Ramos (cell line): ENCODE data around the gene CTSL.
"Not testable (repeated sequence)": the region's sequence is repeated elsewhere in the genome, so short reads cannot be mapped to it uniquely, and the experiment has no call there.

Experiments used
- in situ Hi-C: fragments of 300-500 bp; cut with MboI; formaldehyde crosslinking; loops from one replicate; pipeline ENCODE4 v1.14.3; 2022; ENCODE audit warnings: low sequenced_read_pairs; ENCODE audit not compliant: unreplicated experiment

CTSL gene

DNA sequence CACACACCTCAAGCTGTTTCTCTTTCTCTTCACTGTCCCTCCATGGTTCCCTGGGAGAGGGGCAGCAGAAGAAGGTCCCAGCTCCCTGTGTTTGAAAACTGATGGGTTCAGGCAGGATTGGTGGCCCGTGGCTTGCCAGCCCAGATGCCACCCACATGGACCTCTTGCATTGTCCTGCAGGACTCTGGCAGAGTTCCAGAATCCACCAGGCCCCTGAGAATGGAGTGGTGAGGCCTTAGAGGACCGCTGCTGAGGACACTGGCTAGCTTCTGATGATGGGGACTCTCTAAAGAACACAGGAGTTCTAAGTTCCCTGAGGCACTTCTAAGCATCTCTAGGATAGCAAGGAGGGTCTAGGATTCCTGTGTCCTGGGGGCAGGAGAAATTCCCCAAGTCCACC is 24.8 kb downstream of the CTSL start:
- in situ Hi-C loops: no loop called here

DNA sequence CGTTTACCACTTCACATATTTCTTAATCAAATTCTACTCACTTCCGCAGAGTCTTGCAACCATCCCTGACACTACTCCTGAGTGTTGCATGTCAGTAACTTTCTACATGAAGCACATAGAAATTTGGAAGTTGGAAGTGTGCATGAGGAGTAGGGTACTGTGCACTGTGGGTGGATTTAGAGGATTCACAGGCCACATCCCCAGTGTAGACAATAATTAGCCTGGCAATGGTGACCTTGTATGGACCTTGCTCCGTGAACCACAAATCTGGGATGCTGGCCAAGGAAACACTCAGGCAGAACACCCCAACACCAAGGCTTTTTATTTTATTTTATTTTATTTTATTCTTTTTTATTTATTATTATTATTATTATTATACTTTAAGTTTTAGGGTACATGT is 25.5 kb downstream of the CTSL start:
- in situ Hi-C loops: no loop called here

DNA sequence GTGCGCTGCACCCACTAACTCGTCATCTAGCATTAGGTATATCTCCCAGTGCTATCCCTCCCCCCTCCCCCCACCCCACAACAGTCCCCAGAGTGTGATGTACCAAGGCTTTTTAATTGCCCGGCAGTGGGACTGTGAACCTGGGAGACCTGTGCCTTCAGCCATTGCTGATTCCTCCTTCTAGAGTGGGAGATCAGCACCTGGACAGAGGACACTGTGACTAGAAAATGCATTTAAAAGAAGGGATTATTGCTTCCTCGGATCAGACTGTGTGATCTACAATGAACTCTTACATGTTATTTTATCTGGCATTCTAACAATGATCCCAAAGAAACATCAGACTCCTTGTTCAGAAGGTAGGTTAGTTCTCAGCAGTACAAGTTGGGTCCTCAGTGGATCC is 25.9 kb downstream of the CTSL start:
- in situ Hi-C loops: no loop called here

DNA sequence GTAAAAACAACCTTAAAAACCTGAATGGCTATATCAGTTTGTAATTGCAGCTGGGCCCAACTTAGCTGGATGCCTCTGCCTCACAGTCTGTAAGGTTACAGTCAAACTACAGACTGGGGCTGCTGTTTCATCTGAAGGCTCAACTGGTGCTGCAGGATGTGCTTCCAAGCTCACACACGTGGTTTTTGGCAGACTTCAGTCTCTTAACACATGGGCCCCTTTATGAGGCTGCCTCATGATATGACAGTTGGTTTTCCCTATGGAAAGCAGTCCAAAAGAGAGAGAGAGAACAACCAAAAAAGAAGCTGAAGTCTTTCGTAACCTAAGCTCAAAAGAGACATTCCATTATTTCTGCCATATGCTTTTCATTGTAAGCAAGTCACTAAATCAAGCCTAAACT is 27.4 kb downstream of the CTSL start:
- in situ Hi-C loops: no loop called here

DNA sequence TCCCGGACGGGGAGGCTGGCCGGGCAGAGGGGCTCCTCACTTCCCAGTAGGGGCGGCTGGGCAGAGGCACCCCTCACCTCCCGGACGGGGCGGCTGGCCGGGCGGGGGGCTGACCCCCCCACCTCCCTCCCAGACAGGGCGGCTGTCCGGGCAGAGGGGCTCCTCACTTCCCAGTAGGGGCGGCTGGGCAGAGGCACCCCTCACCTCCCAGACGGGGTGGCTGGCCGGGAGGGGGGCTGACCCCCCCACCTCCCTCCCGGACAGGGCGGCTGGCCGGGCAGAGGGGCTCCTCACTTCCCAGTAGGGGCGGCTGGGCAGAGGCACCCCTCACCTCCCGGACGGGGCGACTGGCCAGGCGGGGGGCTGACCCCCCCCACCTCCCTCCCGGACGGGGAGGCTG is 32.4 kb downstream of the CTSL start:
- in situ Hi-C loops: not testable (repeated sequence)

DNA sequence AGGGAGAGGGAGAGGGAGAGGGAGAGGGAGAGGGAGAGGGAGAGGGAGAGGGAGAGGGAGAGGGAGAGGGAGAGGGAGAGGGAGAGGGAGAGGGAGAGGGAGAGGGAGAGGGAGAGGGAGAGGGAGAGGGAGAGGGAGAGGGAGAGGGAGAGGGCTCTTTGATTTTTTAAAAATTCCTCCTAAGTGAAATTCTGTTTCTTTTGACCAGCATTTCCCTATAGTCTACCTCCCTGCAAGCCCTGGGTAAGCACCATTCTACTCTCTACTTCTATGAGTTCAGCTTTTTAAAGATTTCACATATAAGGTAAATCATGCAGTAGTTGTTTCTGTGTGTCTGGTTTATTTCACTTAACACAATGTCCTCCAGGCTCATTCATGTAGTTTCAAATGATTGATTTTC is 34.1 kb downstream of the CTSL start:
- in situ Hi-C loops: not testable (repeated sequence)

DNA sequence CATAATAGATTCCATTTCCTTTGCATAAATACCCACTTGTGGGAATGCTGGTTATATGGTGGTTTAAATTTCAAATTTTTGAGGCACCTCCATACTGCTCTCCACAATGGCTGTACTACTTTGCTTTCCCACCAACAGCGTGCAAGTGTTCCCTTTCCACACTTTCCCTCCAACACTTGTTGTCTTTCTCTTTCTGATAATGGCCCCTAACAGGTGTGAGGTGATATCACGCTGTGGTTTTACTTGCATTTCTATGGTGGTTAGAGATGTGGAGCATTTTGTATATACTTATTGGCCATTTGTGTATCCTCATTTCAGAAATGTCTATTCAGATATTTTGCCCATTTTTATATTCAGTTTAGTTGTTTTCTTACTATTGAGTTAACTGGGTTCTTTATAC is 34.6 kb downstream of the CTSL start:
- in situ Hi-C loops: no loop called here

DNA sequence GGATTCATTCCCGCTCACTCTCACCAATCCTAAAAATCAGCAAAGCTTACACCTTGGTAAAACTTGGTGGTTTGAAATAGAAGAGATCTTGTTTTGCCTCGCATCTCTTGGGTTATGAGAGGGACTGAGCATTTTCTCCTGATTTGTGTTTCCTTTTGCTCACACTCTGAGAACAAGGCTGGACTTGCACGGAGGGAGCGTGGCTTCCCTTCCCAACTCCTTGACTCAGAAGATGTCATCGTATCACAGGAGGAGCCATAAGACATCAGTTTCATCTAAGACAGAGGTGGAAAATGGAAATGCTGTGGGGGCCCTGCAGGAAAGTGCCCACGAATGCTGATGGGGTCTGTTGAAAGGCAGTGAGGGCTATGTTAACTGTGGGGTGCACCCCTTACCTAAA is 37.4 kb downstream of the CTSL start:
- in situ Hi-C loops: no loop called here

DNA sequence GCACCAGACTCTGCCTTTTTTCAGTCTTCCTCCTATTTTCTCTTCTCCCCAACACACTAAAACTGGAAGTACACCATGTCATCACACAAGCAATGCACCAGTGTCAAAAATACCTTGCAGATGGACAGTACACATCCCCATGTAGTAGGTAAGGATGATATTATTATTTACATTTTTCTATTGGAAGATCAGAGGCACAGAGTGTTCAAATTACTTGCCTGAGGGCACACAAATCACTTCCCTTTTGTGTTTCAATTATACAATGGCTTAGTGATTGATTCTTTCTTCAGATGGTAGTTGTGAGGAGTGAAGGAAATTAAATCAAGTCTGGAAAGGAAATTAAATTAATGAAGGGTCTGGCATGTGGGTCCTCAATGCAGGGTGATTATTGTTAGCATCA is 39.6 kb downstream of the CTSL start:
- in situ Hi-C loops: no loop called here

DNA sequence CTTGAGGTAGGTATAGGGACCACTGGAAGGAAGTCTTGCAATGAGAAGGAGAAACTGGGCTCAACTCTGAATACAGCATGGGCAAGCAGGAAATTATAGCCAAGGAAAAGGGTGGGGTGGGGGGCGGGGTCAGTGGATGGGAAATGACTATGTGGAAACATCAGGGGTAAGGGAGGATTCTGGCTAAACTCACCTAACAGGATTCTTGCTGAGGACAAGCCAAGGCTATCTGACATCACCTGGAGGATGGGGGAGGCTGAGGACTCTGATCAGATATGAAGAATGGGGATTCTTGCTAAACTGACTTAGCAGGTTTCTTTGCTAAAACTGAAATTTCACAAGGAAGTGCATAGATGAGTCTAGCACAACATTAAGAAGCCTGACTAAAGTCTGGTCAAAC is 40.8 kb downstream of the CTSL start:
- in situ Hi-C loops: no loop called here

DNA sequence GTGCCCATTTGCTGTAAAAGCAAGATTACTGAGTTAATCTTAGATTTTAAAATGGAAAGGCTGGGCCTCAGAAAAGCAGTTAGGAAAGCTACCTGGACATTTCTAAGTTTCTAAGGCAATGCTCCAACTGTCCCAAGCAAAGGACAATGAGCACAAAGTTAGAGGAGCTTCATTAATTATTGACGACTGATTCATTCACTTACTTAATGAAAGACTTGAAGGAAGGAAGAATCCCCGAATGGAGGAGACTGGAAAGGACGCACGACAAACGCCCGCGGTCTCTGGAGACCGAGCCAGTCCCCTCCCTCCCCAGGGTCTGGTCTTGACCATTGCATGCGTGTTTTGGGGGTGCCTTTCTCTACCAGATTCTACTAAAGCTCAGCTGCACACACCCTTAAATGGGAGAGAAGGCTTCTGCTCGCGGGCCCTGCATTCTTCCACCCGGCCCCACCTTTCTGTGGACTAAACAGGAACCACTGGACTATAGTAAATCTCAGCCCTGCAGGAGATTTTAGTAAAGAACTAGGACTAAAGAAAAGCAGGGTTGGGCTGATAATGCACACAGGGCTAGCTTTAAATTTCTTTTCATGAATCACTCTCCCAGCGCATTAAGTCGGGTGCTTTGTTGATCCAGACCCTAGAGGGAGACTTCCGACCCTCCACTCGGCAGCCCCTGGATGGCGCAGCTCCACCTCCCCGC is 44.8 kb downstream of the CTSL start:
- in situ Hi-C loops: no loop called here

DNA sequence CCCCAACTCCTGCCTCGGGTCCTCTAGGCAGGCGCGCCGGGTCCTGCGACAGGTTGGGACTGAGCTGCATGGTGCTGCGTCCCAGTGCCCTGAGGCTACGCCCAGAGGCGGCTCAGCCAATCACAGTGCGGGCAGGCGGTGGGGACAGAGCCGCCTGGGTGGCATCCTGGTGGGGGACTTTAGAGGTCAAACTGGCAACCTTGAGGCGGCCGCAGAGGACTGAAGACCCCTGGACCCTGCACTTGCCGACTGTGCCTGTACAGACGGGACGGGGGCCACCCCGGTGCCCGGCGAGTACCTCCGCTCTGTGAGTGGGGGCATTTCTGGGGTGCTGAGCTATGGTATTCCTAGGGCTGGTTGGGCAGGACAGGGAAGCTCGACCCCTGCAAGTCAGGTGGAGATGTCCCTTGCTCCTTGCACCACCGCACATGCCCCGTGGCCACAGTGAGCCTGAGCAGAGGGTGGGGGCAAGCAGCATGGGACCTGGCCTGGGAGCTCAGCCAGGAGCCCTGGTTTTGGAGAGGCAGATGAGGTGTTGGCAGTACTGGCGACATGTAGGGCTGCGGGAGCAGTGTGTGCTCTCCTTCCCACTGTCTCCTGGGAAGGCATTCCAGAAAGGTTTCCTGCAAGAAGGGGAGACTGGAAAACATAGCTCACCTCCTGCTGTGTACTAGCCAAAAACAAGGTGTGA is 45.5 kb downstream of the CTSL start:
- in situ Hi-C loops: no loop called here

DNA sequence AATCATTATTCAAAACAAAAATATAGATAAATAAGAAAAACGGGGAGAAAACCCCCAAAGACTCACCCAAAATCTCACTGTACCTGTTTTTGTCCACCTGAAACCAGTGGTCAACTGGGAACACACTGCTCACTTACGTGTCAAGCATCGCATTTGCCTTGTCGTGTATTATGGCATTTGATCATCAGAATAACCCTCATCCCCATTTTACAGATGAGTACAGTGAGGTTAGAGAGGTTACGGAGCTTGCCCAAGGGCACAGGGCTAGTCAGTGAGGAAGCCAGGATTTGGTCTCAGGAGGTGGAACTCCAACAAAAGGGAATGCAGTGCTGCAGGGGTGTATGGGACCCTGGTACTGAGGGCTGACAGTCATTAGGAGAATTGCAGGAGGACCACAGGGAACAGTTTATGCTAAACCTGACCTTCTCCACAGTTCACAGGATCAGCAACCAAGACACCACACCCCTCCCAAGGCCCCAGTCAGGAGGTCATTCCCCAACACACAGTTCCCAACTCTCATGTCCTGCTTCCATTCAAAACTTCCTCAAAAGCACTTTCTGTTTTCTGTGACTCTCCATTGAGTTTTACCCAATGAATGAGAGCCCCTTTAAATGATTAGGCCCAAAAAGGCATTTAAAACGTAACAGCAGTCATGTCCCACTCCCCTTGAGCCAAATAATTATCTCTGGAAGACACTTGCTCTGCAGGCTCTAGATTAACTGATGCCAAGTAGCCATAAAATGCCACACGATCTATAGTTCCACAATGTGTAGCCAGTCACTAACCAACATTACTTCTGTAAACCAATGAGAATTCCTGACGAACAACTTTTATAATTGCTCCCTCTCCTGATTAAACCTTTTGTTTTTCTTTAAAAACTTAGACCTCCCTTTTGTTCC is 50.8 kb downstream of the CTSL start:
- in situ Hi-C loops: no loop called here

DNA sequence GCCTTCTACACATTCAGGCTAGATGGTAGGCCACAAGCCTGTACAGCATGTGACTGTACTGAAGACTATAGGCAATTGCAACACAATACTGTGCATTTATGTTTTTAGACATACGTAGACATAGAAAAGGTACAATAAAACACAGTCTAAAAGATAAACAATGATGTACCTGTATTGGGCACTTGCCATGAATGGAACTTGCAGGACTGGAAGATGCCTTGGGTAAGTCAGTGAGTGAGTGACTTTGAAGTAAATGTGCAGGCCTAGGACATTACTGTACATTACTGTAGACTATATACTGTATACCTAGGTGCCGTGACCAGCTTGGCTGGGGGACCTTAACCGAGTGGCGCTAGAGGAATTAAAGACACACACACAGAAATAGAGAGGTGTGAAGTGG is 53.1 kb downstream of the CTSL start:
- in situ Hi-C loops: no loop called here
